Activated T-helper 1 cell treated with anti-CD3 and anti-CD28 coated beads, Interleukin-12 subunit alpha, Interleukin-12 subunit beta, Interleukin-2, Interleukin-4 antibody, amounts not matched to agents 30 ng/mL and 10 ng/mL and 1 ng/mL, durations not matched to agents 14 hours and 24 hours and 36 hours (primary cell): Measurements from ENCODE around the gene KRTAP5-9. TPM values are rescaled to one million over a fixed set of nuclear protein-coding genes. Genes with fewer than 3 reads are reported as not detected.
"Not testable (repeated sequence)": the region's sequence is repeated elsewhere in the genome, so short reads cannot be mapped to it uniquely, and the experiment has no call there.

Experiments
- DNase-seq: peaks from one replicate; pipeline ENCODE4 v3.0.0; 2021; ENCODE audit warnings: low spot score
- H3K27ac Mint-ChIP-seq: one replicate; pipeline ENCODE4 v1.8.0; 2021; ENCODE audit warnings: mild to moderate bottlenecking, mixed read lengths
- H3K27me3 Mint-ChIP-seq: one replicate; pipeline ENCODE4 v1.8.0; 2022; ENCODE audit warnings: mild to moderate bottlenecking, moderate library complexity, mixed read lengths; ENCODE audit not compliant: insufficient read depth
- H3K36me3 Mint-ChIP-seq: one replicate; pipeline ENCODE4 v1.8.0; 2021; ENCODE audit warnings: low read depth, mixed read lengths
- H3K4me1 Mint-ChIP-seq: one replicate; pipeline ENCODE4 v1.8.0; 2021; ENCODE audit warnings: low read depth, mixed read lengths
- H3K4me3 Mint-ChIP-seq: one replicate; pipeline ENCODE4 v1.8.0; 2021; ENCODE audit warnings: mild to moderate bottlenecking, moderate library complexity, mixed read lengths
- H3K9me3 Mint-ChIP-seq: one replicate; pipeline ENCODE4 v1.8.0; 2021; ENCODE audit warnings: mixed read lengths
- intact Hi-C: fragments of 100-400 bp; cut with micrococcal nuclease; formaldehyde crosslinking; loops from one replicate; pipeline ENCODE4 v1.15.1; 2024
- total RNA-seq: library from RNA; stranded (reverse); gene quantifications from 2 replicates; pipeline ENCODE4 v1.2.3, GENCODE V29; 2022

KRTAP5-9 gene
- total RNA-seq, 1 donor from 2014 or later: not detected

- no peaks in the 10 kb centered on the region for H3K36me3 Mint-ChIP-seq
- H3K27ac Mint-ChIP-seq: no peak overlapping the region
- no peaks in the 10 kb centered on the region for H3K9me3 Mint-ChIP-seq
- no peaks in the 10 kb centered on the region for H3K4me1 Mint-ChIP-seq
- DNase-seq: no peak
- peaks cover 9% of the 10 kb centered on the region for H3K27me3 Mint-ChIP-seq
- intact Hi-C loops: no loop called here
- no peak overlapping the region for H3K4me3 Mint-ChIP-seq
Measured at GRCh38 chr11:71556018-71556417, 7.8 kb downstream of the KRTAP5-9 start.

GRCh38 chr11:71557257-71557656 lies 9.0 kb downstream of the KRTAP5-9 start:
- Mint-ChIP-seq H3K27ac (no peak overlapping the region), H3K27me3 (peaks cover 9% of the 10 kb centered on the region), H3K36me3 (no peaks in the 10 kb centered on the region), H3K9me3 (no peaks in the 10 kb centered on the region), H3K4me1 (no peaks in the 10 kb centered on the region), H3K4me3 (no peak overlapping the region)
- DNase-seq: no peak
- intact Hi-C loops: no loop called here

GRCh38 chr11:71558996-71559395 lies 10.8 kb downstream of the KRTAP5-9 start:
- H3K4me3 Mint-ChIP-seq: no peak overlapping the region
- intact Hi-C loops: no loop called here
- no peaks in the 10 kb centered on the region for H3K4me1 Mint-ChIP-seq
- no peak for DNase-seq
- no peak overlapping the region for H3K27ac Mint-ChIP-seq
- H3K9me3 Mint-ChIP-seq: no peaks in the 10 kb centered on the region
- no peaks in the 10 kb centered on the region for H3K36me3 Mint-ChIP-seq
- H3K27me3 Mint-ChIP-seq: peaks cover 15% of the 10 kb centered on the region

- Mint-ChIP-seq H3K27ac (no peak overlapping the region), H3K27me3 (peaks cover 15% of the 10 kb centered on the region), H3K36me3 (no peaks in the 10 kb centered on the region), H3K9me3 (no peaks in the 10 kb centered on the region), H3K4me1 (no peaks in the 10 kb centered on the region), H3K4me3 (no peak overlapping the region)
- DNase-seq: no peak
- intact Hi-C loops: loop anchor here (2.0 kb wide), 1 partner anchor 109 kb away; the partner anchor contains the start of gene NADSYN1
Measured at GRCh38 chr11:71562120-71562519, 13.9 kb downstream of the KRTAP5-9 start.

- Mint-ChIP-seq H3K36me3 (no peaks in the 10 kb centered on the region), H3K9me3 (no peaks in the 10 kb centered on the region), H3K27me3 (peaks cover 12% of the 10 kb centered on the region), H3K27ac (no peak overlapping the region), H3K4me3 (no peak overlapping the region), H3K4me1 (no peaks in the 10 kb centered on the region)
- intact Hi-C loops: loop anchor here (2.0 kb wide), 1 partner anchor 111 kb away; the partner anchor contains the start of gene NADSYN1
- DNase-seq: no peak
Measured at GRCh38 chr11:71563406-71563805, 15.2 kb downstream of the KRTAP5-9 start.

- Mint-ChIP-seq H3K4me1 (no peaks in the 10 kb centered on the region), H3K4me3 (no peak overlapping the region), H3K36me3 (no peaks in the 10 kb centered on the region), H3K27me3 (peaks cover 7% of the 10 kb centered on the region), H3K27ac (no peak overlapping the region), H3K9me3 (no peaks in the 10 kb centered on the region)
- intact Hi-C loops: no loop called here
- DNase-seq: no peak
Measured at GRCh38 chr11:71564430-71564829, 16.2 kb downstream of the KRTAP5-9 start.

GRCh38 chr11:71565263-71565662 lies 17.0 kb downstream of the KRTAP5-9 start, which contains the start of gene KRTAP5-10:
KRTAP5-10 (plus strand) TSS chr11:71565563; CDS start chr11:71565588, 25 bp downstream.
- no peaks in the 10 kb centered on the region for H3K9me3 Mint-ChIP-seq
- H3K27me3 Mint-ChIP-seq: peaks cover 6% of the 10 kb centered on the region
- no peak within 1 kb of the TSS for H3K27ac Mint-ChIP-seq
- H3K4me1 Mint-ChIP-seq: no peaks in the 10 kb centered on the region
- intact Hi-C loops: no loop called here
- H3K36me3 Mint-ChIP-seq: no peaks in the 10 kb centered on the region
- DNase-seq: no peak
- H3K4me3 Mint-ChIP-seq: no peak within 1 kb of the TSS

GRCh38 chr11:71566081-71566620 lies 17.9 kb downstream of the KRTAP5-9 start:
- Mint-ChIP-seq H3K27ac (no peak overlapping the region), H3K4me3 (no peak overlapping the region), H3K36me3 (no peaks in the 10 kb centered on the region), H3K4me1 (no peaks in the 10 kb centered on the region), H3K9me3 (no peaks in the 10 kb centered on the region), H3K27me3 (peaks cover 6% of the 10 kb centered on the region)
- DNase-seq: no peak
- intact Hi-C loops: no loop called here

- intact Hi-C loops, H3K27ac Mint-ChIP-seq: not testable (repeated sequence)
Measured at GRCh38 chr11:71566626-71567599, 18.7 kb downstream of the KRTAP5-9 start.

GRCh38 chr11:71567633-71568032 lies 19.4 kb downstream of the KRTAP5-9 start:
- H3K36me3 Mint-ChIP-seq, H3K4me1 Mint-ChIP-seq, H3K4me3 Mint-ChIP-seq, H3K27ac Mint-ChIP-seq, DNase-seq, H3K27me3 Mint-ChIP-seq, H3K9me3 Mint-ChIP-seq: not testable (repeated sequence)
- intact Hi-C loops: loop anchor here (1.0 kb wide), 1 partner anchor 11 kb away; no protein-coding TSS in a partner anchor

More at GRCh38 chr11:71566626-71567599, 18.7 kb downstream of the KRTAP5-9 start:
- not testable (repeated sequence) for H3K4me1 Mint-ChIP-seq, DNase-seq, H3K27me3 Mint-ChIP-seq, H3K9me3 Mint-ChIP-seq, H3K36me3 Mint-ChIP-seq, H3K4me3 Mint-ChIP-seq

- H3K27ac Mint-ChIP-seq: no peak overlapping the region
- no peak for DNase-seq
- H3K27me3 Mint-ChIP-seq: no peaks in the 10 kb centered on the region
- H3K4me3 Mint-ChIP-seq: no peak overlapping the region
- intact Hi-C loops: loop anchor here (1.0 kb wide), 1 partner anchor 9 kb away; no protein-coding TSS in a partner anchor
- H3K4me1 Mint-ChIP-seq: no peaks in the 10 kb centered on the region
- H3K9me3 Mint-ChIP-seq: no peaks in the 10 kb centered on the region
- no peaks in the 10 kb centered on the region for H3K36me3 Mint-ChIP-seq
Measured at GRCh38 chr11:71568704-71569349, 20.6 kb downstream of the KRTAP5-9 start.

GRCh38 chr11:71571101-71571850 lies 23.1 kb downstream of the KRTAP5-9 start:
- DNase-seq, H3K27me3 Mint-ChIP-seq, H3K4me1 Mint-ChIP-seq, H3K27ac Mint-ChIP-seq, H3K9me3 Mint-ChIP-seq, H3K4me3 Mint-ChIP-seq, intact Hi-C loops, H3K36me3 Mint-ChIP-seq: not testable (repeated sequence)
